K562 (cell line): ENCODE results near the gene AHCYL2. TPM values are rescaled to one million over a fixed set of nuclear protein-coding genes. Genes with fewer than 3 reads are reported as not detected.

Source experiments
- BDP1 ChIP-seq: IDR thresholded peaks from 3 replicates; pipeline ENCODE4 v1.6.1; 2011; ENCODE audit not compliant: insufficient read length, insufficient read depth
- CHD2 ChIP-seq: IDR thresholded peaks from 2 replicates; pipeline ENCODE4 v1.6.1; 2011; ENCODE audit warnings: low read depth, low read length
- MYC ChIP-seq, 2 experiments: fragments of 250-450 bp in 1 of 2; sonication (Bioruptor Pico) in 1 of 2; IDR thresholded peaks; 2 replicates each; pipeline versions ENCODE4 v1.5.1 to v1.6.1; 2012 to 2021; ENCODE audit warnings: low read depth in 2 of 2, borderline replicate concordance in 1 of 2, improper control_type of control experiment in 1 of 2, low read length in 1 of 2, mild to moderate bottlenecking in 1 of 2, moderate library complexity in 1 of 2
- MYNN ChIP-seq, 2 experiments: sonication (generic); formaldehyde crosslinking in 1 of 2; IDR thresholded peaks; 2 replicates each; pipeline versions ENCODE4 v1.5.0 to v1.6.1; 2016 to 2020; ENCODE audit warnings: antibody characterized with exemption in 1 of 2, missing genetic modification reagents in 1 of 2
- NELFE ChIP-seq: IDR thresholded peaks from 2 replicates; pipeline ENCODE4 v1.6.1; 2011; ENCODE audit warnings: mild to moderate bottlenecking; ENCODE audit not compliant: insufficient read depth, insufficient read length
- NR4A1 ChIP-seq, 2 experiments: fragments of 250-450 bp in 1 of 2; fragments of 450-650 bp in 1 of 2; sonication (Bioruptor Pico) in 1 of 2; IDR thresholded peaks; 2 replicates each; pipeline versions ENCODE4 v1.4.0 to v1.6.1; 2016 to 2020; ENCODE audit warnings: mild to moderate bottlenecking in 2 of 2, missing compliant biosample characterization in 1 of 2, missing genetic modification characterization in 1 of 2, moderate library complexity in 1 of 2
- PBX2 ChIP-seq, 2 experiments: IDR thresholded peaks in 1 of 2; conservative IDR thresholded peaks in 1 of 2; 2 replicates each; pipeline ENCODE4 v1.6.1; 2016; ENCODE audit warnings: low read depth in 2 of 2, mild to moderate bottlenecking in 1 of 2, missing compliant biosample characterization in 1 of 2, missing genetic modification characterization in 1 of 2, moderate library complexity in 1 of 2
- RBM14 ChIP-seq: fragments of 200-400 bp; formaldehyde crosslinking; IDR thresholded peaks from 2 replicates; pipeline ENCODE4 v1.6.1; 2018; ENCODE audit warnings: low read depth, mild to moderate bottlenecking, low read length, moderate library complexity, borderline replicate concordance; ENCODE audit not compliant: insufficient read depth
- RBM34 ChIP-seq: fragments of 200-400 bp; formaldehyde crosslinking; IDR thresholded peaks from 2 replicates; pipeline ENCODE4 v1.6.1; 2018; ENCODE audit warnings: low read length, borderline replicate concordance; ENCODE audit not compliant: insufficient read depth
- RFX7 ChIP-seq: fragments of 250-450 bp; sonication (Bioruptor Pico); IDR thresholded peaks from 2 replicates; pipeline ENCODE4 v1.5.1; 2021; ENCODE audit warnings: mild to moderate bottlenecking
- RNF2 ChIP-seq: sonication (generic); IDR thresholded peaks from 2 replicates; pipeline ENCODE4 v1.6.1; 2016
- TCF7L2 ChIP-seq: fragments of 150-350 bp; IDR thresholded peaks from 2 replicates; pipeline ENCODE4 v1.6.1; 2016; ENCODE audit warnings: low read depth, mild to moderate bottlenecking, low read length, moderate library complexity
- VEZF1 ChIP-seq: fragments of 200-800 bp; sonication (Bioruptor generic); IDR thresholded peaks from 2 replicates; pipeline ENCODE4 v1.6.1; 2017; ENCODE audit warnings: missing genetic modification characterization, missing compliant biosample characterization
- ZFX ChIP-seq: sonication (generic); formaldehyde crosslinking; IDR thresholded peaks from 2 replicates; pipeline ENCODE4 v1.8.0; 2022; ENCODE audit warnings: mild to moderate bottlenecking, missing genetic modification reagents, moderate library complexity
- ZKSCAN1 ChIP-seq: fragments of 150-350 bp; IDR thresholded peaks from 2 replicates; pipeline ENCODE4 v1.6.1; 2016; ENCODE audit warnings: low read depth, low read length
- ZNF324 ChIP-seq: fragments of 250-450 bp; sonication (Bioruptor Pico); IDR thresholded peaks from 2 replicates; pipeline ENCODE4 v1.4.0; 2020; ENCODE audit warnings: mild to moderate bottlenecking
- polyA plus RNA-seq, 8 experiments: library from polyadenylated mRNA; depleted of rRNA in 4 of 8; stranded (reverse) in 5 of 8; unstranded in 3 of 8; fragments of >200 nt; fragmentation: Nextera tagmentation in 2 of 8; fragmentation: Illumina TruSeq in 1 of 8; extraction: Ambion mirVana in 2 of 8; extraction: Trizol in 1 of 8; gene quantifications; 2 replicates each; pipeline versions ENCODE4 v1.2.1 to v1.2.3, GENCODE V29; 2011 to 2014; ENCODE audit warnings: inconsistent platforms in 1 of 8, missing spikeins in 1 of 8
- total RNA-seq, 7 experiments: library from RNA; depleted of rRNA in 6 of 7; stranded (reverse); fragments of >200 nt in 6 of 7; fragmentation: Illumina TruSeq in 2 of 7; extraction: Trizol in 2 of 7; gene quantifications; 2 replicates each; pipeline versions ENCODE4 v1.2.1 to v1.2.3, GENCODE V29; 2011 to 2021; ENCODE audit warnings: low replicate concordance in 1 of 7
- TF ChIP-seq, protein P1 (sequence below), 2 experiments: IDR thresholded peaks; 2 replicates each; pipeline ENCODE4 v1.6.1; 2011; ENCODE audit warnings: borderline replicate concordance in 1 of 2, control low read depth in 1 of 2, low read depth in 1 of 2, low read length in 1 of 2, mild to moderate bottlenecking in 1 of 2, mixed read lengths in 1 of 2, moderate library complexity in 1 of 2; ENCODE audit not compliant: insufficient read depth in 1 of 2, insufficient read length in 1 of 2, poor library complexity in 1 of 2, severe bottlenecking in 1 of 2; ENCODE audit errors: extremely low read depth in 1 of 2
- TF ChIP-seq, protein P2 (sequence below): fragments of 250-450 bp; sonication (Bioruptor Pico); IDR thresholded peaks from 2 replicates; pipeline ENCODE4 v1.4.0; 2020; ENCODE audit warnings: mild to moderate bottlenecking

AHCYL2 gene
- total and polyA plus RNA-seq, 9 of the 15 experiments (the other 6 are each of a cell fraction or from before 2014, with no cell fraction given): 0.93 to 10.5 (median 5.2) TPM

DNA sequence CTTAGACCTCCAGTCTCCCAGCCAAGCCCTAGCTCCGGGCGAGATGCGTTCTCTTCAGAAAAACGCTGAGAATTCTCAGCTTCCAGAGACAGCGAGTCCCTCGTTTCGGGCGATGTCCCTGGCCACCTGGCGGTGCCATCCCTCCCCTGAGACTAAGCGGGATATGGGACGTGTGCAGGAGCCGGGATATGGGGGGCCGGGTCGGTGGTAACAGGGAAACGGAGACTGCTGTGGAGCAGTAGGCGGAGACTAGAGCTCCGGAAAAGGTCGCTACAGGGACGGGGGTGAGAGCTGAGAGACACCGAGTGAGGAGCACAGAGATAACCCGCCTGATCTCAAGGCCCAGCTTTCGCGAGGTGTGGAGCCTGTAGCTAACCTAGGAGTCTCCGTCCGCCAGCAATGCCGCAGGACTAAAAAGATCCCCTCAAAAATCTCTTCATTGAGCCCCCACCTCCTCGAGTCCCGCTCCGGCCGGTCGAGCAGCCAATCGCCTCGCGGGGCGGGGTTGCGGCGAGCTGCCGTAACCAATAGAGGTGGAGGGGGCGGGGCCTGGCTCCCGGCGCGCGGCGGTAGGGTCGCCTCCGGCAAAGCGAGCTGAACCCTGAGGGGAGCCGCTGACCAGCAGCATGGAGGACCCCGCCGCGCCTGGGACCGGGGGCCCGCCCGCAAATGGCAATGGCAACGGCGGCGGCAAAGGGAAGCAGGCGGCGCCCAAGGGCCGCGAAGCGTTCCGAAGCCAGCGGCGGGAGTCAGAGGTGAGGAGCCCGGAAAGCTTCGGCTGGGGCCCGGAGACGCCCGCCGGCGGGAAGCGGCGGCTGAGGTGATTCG, 209.2 kb downstream of the AHCYL2 start, which contains the start of gene STRIP2 (continued):
- TF ChIP-seq MYC (IDR thresholded peaks at IDR 0.05; ENCODE audit: low read depth, low read length) (0 out of 2 replicates have a peak, but pooled peaks have one; percentile 50), MYC (CRISPR knock-in tag; IDR thresholded peaks at IDR 0.05; ENCODE audit: borderline replicate concordance, low read depth) (0 out of 2 replicates have a peak, but pooled peaks have one; percentile 49), ZKSCAN1 (no peak), RNF2 (no peak; the same call in 1 of the 2 replicates), RBM34 (peak; percentile 99), NR4A1 (CRISPR knock-in tag; IDR thresholded peaks at IDR 0.05) (no peak), NR4A1 (tag; IDR thresholded peaks at IDR 0.05) (0 out of 2 replicates have a peak, but pooled peaks have one; percentile 51), BDP1 (no peak), ZNF324 (CRISPR knock-in tag) (no peak), RFX7 (CRISPR knock-in tag) (no peak), RBM14 (no peak), MYNN (IDR thresholded peaks at IDR 0.05) (no peak), MYNN (CRISPR knock-in tag; IDR thresholded peaks at IDR 0.05) (no peak), ZFX (CRISPR knock-in tag) (peak; percentile 94), TCF7L2 (peak; percentile 72), NELFE (no peak), PBX2 (CRISPR knock-in tag; IDR thresholded peaks at IDR 0.05; ENCODE audit: low read depth) (no peak), PBX2 (tag; conservative IDR thresholded peaks at IDR 0.05; ENCODE audit: low read depth) (no peak), VEZF1 (CRISPR knock-in tag) (peak; percentile 87), CHD2 (peak; percentile 73)
- TF ChIP-seq, protein P1, sequence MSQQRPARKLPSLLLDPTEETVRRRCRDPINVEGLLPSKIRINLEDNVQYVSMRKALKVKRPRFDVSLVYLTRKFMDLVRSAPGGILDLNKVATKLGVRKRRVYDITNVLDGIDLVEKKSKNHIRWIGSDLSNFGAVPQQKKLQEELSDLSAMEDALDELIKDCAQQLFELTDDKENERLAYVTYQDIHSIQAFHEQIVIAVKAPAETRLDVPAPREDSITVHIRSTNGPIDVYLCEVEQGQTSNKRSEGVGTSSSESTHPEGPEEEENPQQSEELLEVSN (IDR thresholded peaks at IDR 0.05; ENCODE audit: borderline replicate concordance in 1 of 2, extremely low read depth in 1 of 2, insufficient read depth in 1 of 2, insufficient read length in 1 of 2, low read depth in 1 of 2, low read length in 1 of 2, poor library complexity in 1 of 2, severe bottlenecking in 1 of 2): peak; percentile 22 to 88
- TF ChIP-seq, protein P2, sequence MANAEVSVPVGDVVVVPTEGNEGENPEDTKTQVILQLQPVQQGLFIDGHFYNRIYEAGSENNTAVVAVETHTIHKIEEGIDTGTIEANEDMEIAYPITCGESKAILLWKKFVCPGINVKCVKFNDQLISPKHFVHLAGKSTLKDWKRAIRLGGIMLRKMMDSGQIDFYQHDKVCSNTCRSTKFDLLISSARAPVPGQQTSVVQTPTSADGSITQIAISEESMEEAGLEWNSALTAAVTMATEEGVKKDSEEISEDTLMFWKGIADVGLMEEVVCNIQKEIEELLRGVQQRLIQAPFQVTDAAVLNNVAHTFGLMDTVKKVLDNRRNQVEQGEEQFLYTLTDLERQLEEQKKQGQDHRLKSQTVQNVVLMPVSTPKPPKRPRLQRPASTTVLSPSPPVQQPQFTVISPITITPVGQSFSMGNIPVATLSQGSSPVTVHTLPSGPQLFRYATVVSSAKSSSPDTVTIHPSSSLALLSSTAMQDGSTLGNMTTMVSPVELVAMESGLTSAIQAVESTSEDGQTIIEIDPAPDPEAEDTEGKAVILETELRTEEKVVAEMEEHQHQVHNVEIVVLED (CRISPR knock-in tag): peak; percentile 9; the same call in 1 of the 2 replicates
